Hepatocyte (in vitro differentiated cells): Measurements from ENCODE around the gene ADGRV1. TPM values are rescaled to one million over a fixed set of nuclear protein-coding genes. Genes with fewer than 3 reads are reported as not detected.
A peak's percentile ranks its signal among the peaks of the same experiment; 100 is the strongest.

ENCODE experiments used
- DNase-seq: peaks from one replicate; pipeline ENCODE4 v3.0.0-alpha.2; 2016; ENCODE audit warnings: low spot score
- H2AFZ ChIP-seq: fragments of 200-600 bp; sonication (generic); 2 replicates; pipeline ENCODE4 v1.6.0; 2016; ENCODE audit warnings: antibody characterized with exemption, mild to moderate bottlenecking
- H3K27ac ChIP-seq: fragments of 200-600 bp; sonication (generic); 2 replicates; pipeline ENCODE4 v1.5.1; 2016; ENCODE audit warnings: mild to moderate bottlenecking
- H3K27me3 ChIP-seq: fragments of 200-600 bp; sonication (generic); 2 replicates; pipeline ENCODE4 v1.6.1; 2016
- H3K36me3 ChIP-seq: fragments of 200-600 bp; sonication (generic); replicated peaks from 2 replicates; pipeline ENCODE4 v1.5.1; 2016; ENCODE audit warnings: low read depth; ENCODE audit not compliant: insufficient read depth
- H3K4me1 ChIP-seq: fragments of 200-600 bp; sonication (generic); 2 replicates; pipeline ENCODE4 v1.5.1; 2016; ENCODE audit warnings: mild to moderate bottlenecking, moderate library complexity; ENCODE audit not compliant: insufficient read depth
- H3K4me2 ChIP-seq: fragments of 200-600 bp; sonication (generic); 2 replicates; pipeline ENCODE4 v1.6.0; 2016
- H3K4me3 ChIP-seq: fragments of 200-600 bp; sonication (generic); 2 replicates; pipeline ENCODE4 v1.5.1; 2016; ENCODE audit warnings: mild to moderate bottlenecking
- H3K79me2 ChIP-seq: fragments of 200-600 bp; sonication (generic); 2 replicates; pipeline ENCODE4 v1.6.0; 2017; ENCODE audit warnings: mild to moderate bottlenecking
- H3K9me2 ChIP-seq: fragments of 200-600 bp; sonication (generic); replicated peaks from 2 replicates; pipeline ENCODE4 v1.6.0; 2017; ENCODE audit warnings: mild to moderate bottlenecking; ENCODE audit not compliant: insufficient read depth
- H3K9me3 ChIP-seq: fragments of 200-600 bp; sonication (generic); 2 replicates; pipeline ENCODE4 v1.5.1; 2016; ENCODE audit warnings: low read depth, mild to moderate bottlenecking
- H4K20me1 ChIP-seq: fragments of 200-600 bp; sonication (generic); 2 replicates; pipeline ENCODE4 v1.6.0; 2016; ENCODE audit warnings: mild to moderate bottlenecking; ENCODE audit not compliant: insufficient read depth, poor library complexity, severe bottlenecking
- CTCF ChIP-seq: fragments of 200-600 bp; sonication (generic); IDR thresholded peaks from 2 replicates; pipeline ENCODE4 v1.5.1; 2016; ENCODE audit warnings: antibody characterized with exemption, mild to moderate bottlenecking; ENCODE audit not compliant: poor library complexity
- EZH2 ChIP-seq: fragments of 200-600 bp; sonication (generic); IDR thresholded peaks from 2 replicates; pipeline ENCODE4 v1.6.1; 2016; ENCODE audit warnings: antibody characterized with exemption, mild to moderate bottlenecking, borderline replicate concordance
- EZH2phosphoT487 ChIP-seq: fragments of 200-600 bp; sonication (generic); IDR thresholded peaks from one replicate; pipeline ENCODE4 v1.6.1; 2018; ENCODE audit warnings: antibody characterized with exemption, mild to moderate bottlenecking, low read depth, moderate library complexity; ENCODE audit not compliant: unreplicated experiment, severe bottlenecking
- WGBS: methylation state at CpG from one replicate; pipeline ENCODE4 v1.1.6; 2016; ENCODE audit warnings: low lambda C conversion rate; ENCODE audit errors: missing lambda C conversion rate; 5-methylcytosine and 5-hydroxymethylcytosine counted together
- polyA plus RNA-seq: library from polyadenylated mRNA; unstranded; fragments of >200 nt; fragmentation: Nextera tagmentation; extraction: Ambion mirVana; gene quantifications from 2 replicates; pipeline ENCODE4 v1.2.1, GENCODE V29; 2016
- total RNA-seq: library from RNA; depleted of rRNA; stranded (reverse); fragments of >200 nt; gene quantifications from 2 replicates; pipeline ENCODE4 v1.2.3, GENCODE V29; 2014

Gene ADGRV1
- total and polyA plus RNA-seq, 2 experiments from 2014 or later, result 74.9 to 88.3 TPM

GRCh38 chr5:90898326-90899013, 339.9 kb downstream of the ADGRV1 start:
- Histone ChIP-seq H3K27ac (peak overlapping the region; percentile 42), H3K9me2 (no peaks in the 10 kb centered on the region), H3K4me3 (no peak overlapping the region), H3K9me3 (no peaks in the 10 kb centered on the region), H2AFZ (no peak overlapping the region), H4K20me1 (no peaks in the 10 kb centered on the region), H3K27me3 (no peaks in the 10 kb centered on the region), H3K79me2 (no peaks in the 10 kb centered on the region), H3K4me1 (peaks cover 18% of the 10 kb centered on the region), H3K4me2 (no peak overlapping the region), H3K36me3 (no peaks in the 10 kb centered on the region)
- TF ChIP-seq EZH2phosphoT487 (no peak), CTCF (no peak), EZH2 (no peak)
- no peak for DNase-seq
- WGBS, result 93% methylated on average over 4 of the region's 4 CpGs

- Histone ChIP-seq H3K27me3 (no peaks in the 10 kb centered on the region), H3K9me3 (no peaks in the 10 kb centered on the region), H3K4me2 (peak overlapping the region; percentile 33), H3K27ac (peak overlapping the region; percentile 42), H3K36me3 (no peaks in the 10 kb centered on the region), H4K20me1 (no peaks in the 10 kb centered on the region), H3K4me3 (no peak overlapping the region), H2AFZ (no peak overlapping the region), H3K4me1 (peaks cover 18% of the 10 kb centered on the region), H3K79me2 (no peaks in the 10 kb centered on the region), H3K9me2 (no peaks in the 10 kb centered on the region)
- WGBS, result 49% methylated on average over 2 of the region's 2 CpGs
- no peak for DNase-seq
- TF ChIP-seq EZH2phosphoT487 (no peak), EZH2 (no peak), CTCF (no peak)
These were observed 340.5 kb downstream of the ADGRV1 start for GRCh38 chr5:90899014-90899604.

GRCh38 chr5:90901261-90901660, 342.7 kb downstream of the ADGRV1 start:
- Histone ChIP-seq H3K36me3 (no peaks in the 10 kb centered on the region), H3K9me3 (no peaks in the 10 kb centered on the region), H3K27me3 (no peaks in the 10 kb centered on the region), H3K27ac (no peak overlapping the region), H3K4me1 (peaks cover 18% of the 10 kb centered on the region), H3K4me3 (no peak overlapping the region), H3K79me2 (no peaks in the 10 kb centered on the region), H3K9me2 (no peaks in the 10 kb centered on the region), H4K20me1 (no peaks in the 10 kb centered on the region), H3K4me2 (no peak overlapping the region), H2AFZ (no peak overlapping the region)
- TF ChIP-seq EZH2, result no peak
- no peak for TF ChIP-seq EZH2phosphoT487
- no peak for TF ChIP-seq CTCF
- DNase-seq, result no peak
